HG03108 (cell line): Measurements from ENCODE around the gene PCDHGA4.
"Not testable (repeated sequence)": the region's sequence is repeated elsewhere in the genome, so short reads cannot be mapped to it uniquely, and the experiment has no call there.

Experiments
- ATAC-seq: cut with Tn5 transposase; IDR thresholded peaks from one replicate; pipeline ENCODE4 v1.9.1; 2021; ENCODE audit warnings: moderate library complexity; ENCODE audit not compliant: unreplicated experiment

Gene PCDHGA4

DNA sequence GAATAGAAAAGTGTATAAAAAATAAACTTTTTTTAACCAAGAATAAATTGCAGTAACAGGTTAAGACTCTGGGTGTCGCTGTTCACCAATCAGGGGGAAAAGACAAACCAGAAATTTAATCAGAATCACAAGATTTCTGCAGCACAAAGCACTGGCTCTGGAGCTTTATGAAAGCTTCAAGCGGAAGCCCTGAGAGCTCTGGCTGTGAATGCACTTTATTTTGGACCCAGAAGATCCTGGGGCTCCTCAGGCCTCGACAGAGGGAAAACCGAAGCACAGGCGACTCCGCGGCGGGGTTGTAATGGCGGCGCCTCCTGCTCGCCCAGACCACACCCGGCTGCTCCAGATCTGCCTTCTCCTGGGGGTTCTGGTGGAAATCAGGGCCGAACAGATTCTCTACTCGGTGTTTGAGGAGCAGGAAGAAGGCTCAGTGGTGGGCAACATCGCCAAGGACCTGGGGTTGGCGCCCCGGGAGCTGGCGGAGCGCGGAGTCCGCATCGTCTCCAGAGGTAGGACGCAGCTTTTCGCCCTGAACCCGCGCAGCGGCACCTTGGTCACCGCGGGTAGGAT is at the start of gene PCDHGA4:
Gene PCDHGA4, plus strand, starts transcription at position 122 of the 570 bp plus-strand sequence. Its CDS starts 87 bp downstream, at position 209.
- no peak for ATAC-seq

DNA sequence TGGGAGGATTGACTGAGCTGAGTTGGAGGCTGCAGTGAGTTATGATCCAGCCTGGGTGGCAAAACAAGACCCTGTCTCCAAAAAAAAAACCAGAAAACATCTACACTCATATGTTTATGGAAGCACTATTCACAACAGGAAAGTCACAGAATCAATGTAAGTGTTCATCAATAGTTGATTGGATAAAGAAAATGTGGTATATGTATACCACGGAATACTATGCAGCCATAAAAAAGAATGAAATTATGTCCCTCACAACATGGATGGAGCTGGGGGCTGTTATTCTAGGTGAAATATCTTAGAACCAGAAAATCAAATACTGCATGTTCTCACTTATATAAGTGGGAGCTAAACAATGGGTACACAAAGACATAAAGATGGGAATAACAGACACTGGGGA is 48.2 kb upstream of the PCDHGA4 start:
- ATAC-seq, result no peak

DNA sequence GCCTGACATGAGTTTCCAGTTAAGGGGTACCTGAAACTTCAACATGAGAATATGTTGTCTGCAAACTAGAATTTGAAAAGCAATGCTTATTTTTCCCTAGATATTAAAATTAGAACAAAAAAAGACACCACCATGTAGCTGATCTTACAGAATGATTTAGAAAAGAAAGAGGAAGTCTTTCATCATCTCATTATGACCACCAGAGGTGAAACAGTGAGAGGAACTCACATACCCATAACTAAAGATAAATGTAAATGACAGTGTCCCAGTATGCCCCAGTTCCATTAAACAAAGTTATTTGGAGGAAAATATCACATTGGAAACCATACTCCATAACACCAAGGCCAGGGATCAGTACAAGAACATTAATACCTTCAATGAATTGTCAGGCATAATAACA is 41.1 kb upstream of the PCDHGA4 start:
- ATAC-seq, result no peak

- not testable (repeated sequence) for ATAC-seq
Measured at GRCh38 chr5:141316963-141317362, 37.9 kb upstream of the PCDHGA4 start.

DNA sequence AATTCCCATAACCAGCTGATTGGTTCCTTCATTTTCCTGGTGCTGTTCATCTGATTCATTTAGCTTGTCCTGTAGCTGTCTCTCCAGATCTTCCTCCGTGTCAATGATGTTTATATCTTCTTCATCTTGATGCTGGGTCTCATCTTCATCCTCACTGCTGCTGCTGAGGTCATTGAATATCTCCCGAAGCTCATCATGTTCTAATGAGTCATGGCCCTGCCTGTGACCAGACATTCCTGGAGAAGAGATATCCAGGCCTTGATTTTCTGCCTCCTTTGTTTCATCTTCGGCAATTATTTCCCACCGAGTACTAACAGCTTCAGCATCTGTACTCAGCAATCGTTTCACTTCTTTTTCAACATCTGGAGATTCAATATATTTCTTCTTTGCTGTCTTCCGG is 35.6 kb upstream of the PCDHGA4 start:
- no peak for ATAC-seq

- ATAC-seq, result no peak
Measured at GRCh38 chr5:141319699-141320098, 35.1 kb upstream of the PCDHGA4 start.

GRCh38 chr5:141320225-141321169 is 34.3 kb upstream of the PCDHGA4 start, which contains the start of gene TAF7:
TAF7 (minus strand) TSS chr5:141320784; CDS start chr5:141320044, 740 bp downstream.
- peak; percentile 93 for ATAC-seq

DNA sequence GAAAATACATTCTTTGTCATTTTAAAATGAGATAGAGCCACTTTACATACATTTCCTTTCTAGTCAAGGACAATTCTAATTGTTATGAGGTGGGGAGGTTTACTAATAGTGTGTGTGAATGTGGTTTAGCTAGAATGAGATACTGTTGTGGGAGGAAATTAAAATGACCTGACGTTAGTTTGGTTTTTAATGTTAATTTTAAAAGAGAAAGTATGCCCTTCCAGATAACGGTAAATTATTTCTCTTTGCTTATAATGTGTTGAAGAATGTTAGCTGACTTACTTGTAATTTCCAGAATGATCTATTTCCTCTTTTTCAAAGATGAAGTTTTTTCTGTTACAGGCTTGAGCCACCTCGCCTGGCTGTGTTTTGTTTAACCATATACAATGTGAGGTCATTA is 32.6 kb upstream of the PCDHGA4 start:
- ATAC-seq, result no peak

- ATAC-seq, result peak; percentile 69
Measured at GRCh38 chr5:141326088-141326854, 28.6 kb upstream of the PCDHGA4 start.

DNA sequence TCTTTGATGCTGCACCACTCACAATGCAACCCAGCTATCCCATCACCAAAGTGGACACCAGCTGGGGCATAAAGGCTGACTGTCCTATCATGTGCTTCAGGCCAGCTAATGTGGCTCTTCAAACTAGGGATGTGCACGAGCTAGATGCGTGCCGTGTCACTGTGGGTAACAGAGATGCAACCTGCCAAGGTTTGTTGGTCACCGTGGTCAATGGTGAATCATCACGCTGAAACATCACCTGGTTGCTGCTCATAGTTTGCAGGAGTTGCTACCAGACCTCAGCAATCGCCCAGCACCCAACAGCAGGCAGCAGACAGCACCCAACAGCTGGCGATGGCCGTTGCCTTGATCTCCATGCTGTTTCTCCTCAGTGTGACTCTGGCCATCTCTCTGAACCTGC is 26.6 kb upstream of the PCDHGA4 start:
- no peak for ATAC-seq

DNA sequence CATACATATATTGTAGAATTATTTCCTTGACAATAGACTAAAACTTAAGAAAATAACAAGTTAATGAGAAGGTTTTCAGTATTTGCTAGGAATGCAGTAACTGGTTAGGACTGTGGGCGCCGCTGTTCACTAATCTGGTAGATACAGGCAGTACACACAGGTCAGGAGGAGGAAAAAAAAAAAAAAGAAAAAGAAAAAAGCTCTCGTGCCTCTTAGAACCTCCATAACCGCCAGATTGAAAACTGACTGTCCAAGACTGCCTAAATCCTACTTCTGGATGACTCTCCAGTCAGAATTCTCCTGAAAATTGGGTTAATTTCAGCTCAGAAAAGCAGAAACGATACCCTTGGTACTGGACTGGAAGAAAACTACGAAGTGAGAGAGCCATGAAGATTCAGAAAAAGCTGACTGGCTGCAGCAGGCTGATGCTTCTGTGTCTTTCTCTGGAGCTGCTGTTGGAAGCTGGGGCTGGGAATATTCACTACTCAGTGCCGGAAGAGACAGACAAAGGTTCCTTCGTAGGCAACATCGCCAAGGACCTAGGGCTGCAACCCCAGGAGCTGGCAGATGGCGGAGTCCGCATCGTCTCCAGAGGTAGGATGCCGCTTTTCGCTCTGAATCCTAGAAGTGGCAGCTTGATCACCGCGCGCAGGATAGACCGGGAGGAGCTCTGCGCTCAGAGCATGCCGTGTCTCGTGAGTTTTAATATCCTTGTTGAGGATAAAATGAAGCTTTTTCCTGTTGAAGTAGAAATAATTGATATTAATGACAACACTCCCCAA is 24.3 kb upstream of the PCDHGA4 start, which contains the start of gene PCDHGA1:
Gene PCDHGA1, plus strand, starts transcription at position 216 of the 782 bp plus-strand sequence.
- no peak for ATAC-seq

- not testable (repeated sequence) for ATAC-seq
Measured at GRCh38 chr5:141332571-141332970, 22.2 kb upstream of the PCDHGA4 start.

- ATAC-seq, result no peak
Measured at GRCh38 chr5:141338538-141339306, 16.1 kb upstream of the PCDHGA4 start, which contains the start of gene PCDHGA2. PCDHGA2 (plus strand) TSS chr5:141338760.

- ATAC-seq, result not testable (repeated sequence)
Measured at GRCh38 chr5:141340781-141341354, 14.0 kb upstream of the PCDHGA4 start.

- ATAC-seq, result no peak
Measured at GRCh38 chr5:141342773-141343172, 12.0 kb upstream of the PCDHGA4 start.

DNA sequence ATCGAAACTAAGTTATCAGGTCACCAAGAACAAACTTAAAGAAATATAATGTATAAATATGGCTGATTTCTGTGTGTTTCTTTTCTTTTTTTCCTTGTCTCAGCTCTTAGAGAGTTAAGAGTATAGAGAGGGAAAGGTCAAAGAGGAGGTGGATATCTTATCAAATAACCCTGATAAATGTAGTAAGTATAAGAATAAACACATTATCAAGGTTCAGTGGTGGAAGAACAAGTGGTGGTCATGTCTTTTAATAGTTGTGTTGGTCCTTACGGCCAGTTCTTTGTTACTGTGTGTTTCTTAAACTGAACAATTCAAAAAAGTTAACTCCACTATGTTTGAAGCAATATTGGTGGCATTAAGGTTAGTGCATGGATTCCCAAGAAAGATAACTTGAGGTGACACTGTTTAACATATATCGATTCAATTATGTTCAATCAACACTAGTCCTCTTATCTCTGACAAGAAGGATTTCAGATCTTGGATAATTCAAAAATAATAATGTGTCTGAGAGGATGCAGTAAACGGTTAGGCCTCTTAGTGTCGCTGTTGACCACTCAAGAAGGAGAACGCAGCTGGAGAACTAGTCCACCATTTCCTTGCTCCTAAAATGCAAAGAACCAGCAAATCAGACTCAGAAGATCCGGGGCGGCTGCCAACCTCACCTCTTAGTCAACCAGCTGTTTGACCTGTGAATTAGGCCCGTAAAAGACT is 11.4 kb upstream of the PCDHGA4 start, which contains the start of gene PCDHGA3:
Gene PCDHGA3, plus strand, starts transcription at position 588 of the 711 bp plus-strand sequence. CDS start 205 bp downstream, outside the sequence.
- no peak for ATAC-seq

- ATAC-seq, result no peak
Measured at GRCh38 chr5:141343953-141344463, 10.8 kb upstream of the PCDHGA4 start.

GRCh38 chr5:141345327-141345726 is 9.5 kb upstream of the PCDHGA4 start:
- ATAC-seq, result no peak
